GM13976 (cell line): ENCODE results near the gene DAP.

Source experiments
- DNase-seq: peaks from one replicate; pipeline ENCODE4 v3.0.0; 2012; ENCODE audit warnings: low spot score
- CTCF ChIP-seq: IDR thresholded peaks from 2 replicates; pipeline ENCODE4 v1.5.1; 2012; ENCODE audit warnings: borderline replicate concordance, mild to moderate bottlenecking; ENCODE audit not compliant: insufficient read depth; ENCODE audit errors: extremely low read depth, missing control alignments, control extremely low read depth
- in situ Hi-C: fragments of 300-500 bp; cut with MboI; formaldehyde crosslinking; loops from one replicate; pipeline ENCODE4 v1.12.0; 2022; ENCODE audit warnings: low sequenced_read_pairs, mixed read lengths, inconsistent platforms; ENCODE audit not compliant: unreplicated experiment

DAP gene

GRCh38 chr5:10711562-10711961 is 49.5 kb downstream of the DAP start:
- no peak for DNase-seq
- no peak for TF ChIP-seq CTCF
- in situ Hi-C loops = no loop called here

GRCh38 chr5:10710513-10711128 is 50.4 kb downstream of the DAP start:
- DNase-seq = no peak
- TF ChIP-seq CTCF = no peak
- in situ Hi-C loops = no loop called here

- in situ Hi-C loops = no loop called here
- TF ChIP-seq CTCF = no peak
- no peak for DNase-seq
These were observed 51.1 kb downstream of the DAP start for GRCh38 chr5:10709933-10710332.

GRCh38 chr5:10709409-10709808 is 51.6 kb downstream of the DAP start:
- no peak for DNase-seq
- in situ Hi-C loops = no loop called here
- no peak for TF ChIP-seq CTCF

GRCh38 chr5:10708189-10708944 is 52.7 kb downstream of the DAP start:
- DNase-seq = no peak
- TF ChIP-seq CTCF = no peak
- in situ Hi-C loops = no loop called here

- no peak for DNase-seq
- in situ Hi-C loops = no loop called here
- TF ChIP-seq CTCF = no peak
These were observed 53.6 kb downstream of the DAP start for GRCh38 chr5:10707198-10708142.
